Activated T-helper 1 cell treated with anti-CD3 and anti-CD28 coated beads, Interleukin-12 subunit alpha, Interleukin-12 subunit beta, Interleukin-2, Interleukin-4 antibody, amounts not matched to agents 30 ng/mL and 10 ng/mL and 1 ng/mL, durations not matched to agents 14 hours and 24 hours and 36 hours (primary cell): ENCODE data around the gene TALDO1. TPM values are rescaled to one million over a fixed set of nuclear protein-coding genes. Genes with fewer than 3 reads are reported as not detected.
A peak's percentile ranks its signal among the peaks of the same experiment; 100 is the strongest.

Experiments
- DNase-seq: peaks from one replicate; pipeline ENCODE4 v3.0.0; 2021; ENCODE audit warnings: low spot score
- H3K27ac Mint-ChIP-seq: one replicate; pipeline ENCODE4 v1.8.0; 2021; ENCODE audit warnings: mild to moderate bottlenecking, mixed read lengths
- H3K27me3 Mint-ChIP-seq: one replicate; pipeline ENCODE4 v1.8.0; 2022; ENCODE audit warnings: mild to moderate bottlenecking, moderate library complexity, mixed read lengths; ENCODE audit not compliant: insufficient read depth
- H3K36me3 Mint-ChIP-seq: one replicate; pipeline ENCODE4 v1.8.0; 2021; ENCODE audit warnings: low read depth, mixed read lengths
- H3K4me1 Mint-ChIP-seq: one replicate; pipeline ENCODE4 v1.8.0; 2021; ENCODE audit warnings: low read depth, mixed read lengths
- H3K4me3 Mint-ChIP-seq: one replicate; pipeline ENCODE4 v1.8.0; 2021; ENCODE audit warnings: mild to moderate bottlenecking, moderate library complexity, mixed read lengths
- H3K9me3 Mint-ChIP-seq: one replicate; pipeline ENCODE4 v1.8.0; 2021; ENCODE audit warnings: mixed read lengths
- intact Hi-C: fragments of 100-400 bp; cut with micrococcal nuclease; formaldehyde crosslinking; loops from one replicate; pipeline ENCODE4 v1.15.1; 2024
- total RNA-seq: library from RNA; stranded (reverse); gene quantifications from 2 replicates; pipeline ENCODE4 v1.2.3, GENCODE V29; 2022

The TALDO1 gene
- total RNA-seq, 1 donor from 2014 or later, result 269 TPM

DNA sequence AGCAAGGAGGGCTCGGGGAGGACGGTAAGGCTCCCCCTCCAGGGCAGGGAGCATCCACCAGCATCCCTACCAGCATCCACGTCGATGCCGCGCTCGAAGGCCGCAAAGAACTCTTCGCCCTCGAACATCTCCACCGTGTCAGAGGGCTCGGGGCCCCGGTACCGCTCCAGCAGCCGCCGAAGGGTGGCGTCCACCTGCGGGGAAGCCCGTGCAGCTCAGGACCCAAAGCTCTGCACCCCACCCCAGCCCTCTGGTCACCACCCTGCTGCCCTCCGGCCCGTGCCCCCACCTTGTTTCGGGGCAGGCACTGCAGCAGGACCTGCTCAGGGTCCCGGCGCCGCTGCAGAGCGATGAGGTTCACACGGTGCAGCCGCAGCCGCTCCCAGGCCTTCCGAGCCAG, 53.2 kb downstream of the TALDO1 start:
- peak overlapping the region; percentile 19 for H3K4me3 Mint-ChIP-seq
- intact Hi-C loops, result no loop called here
- no peaks in the 10 kb centered on the region for H3K9me3 Mint-ChIP-seq
- no peak for DNase-seq
- peaks cover 4% of the 10 kb centered on the region for H3K4me1 Mint-ChIP-seq
- H3K36me3 Mint-ChIP-seq, result peaks cover 2% of the 10 kb centered on the region
- no peaks in the 10 kb centered on the region for H3K27me3 Mint-ChIP-seq
- no peak overlapping the region for H3K27ac Mint-ChIP-seq

DNA sequence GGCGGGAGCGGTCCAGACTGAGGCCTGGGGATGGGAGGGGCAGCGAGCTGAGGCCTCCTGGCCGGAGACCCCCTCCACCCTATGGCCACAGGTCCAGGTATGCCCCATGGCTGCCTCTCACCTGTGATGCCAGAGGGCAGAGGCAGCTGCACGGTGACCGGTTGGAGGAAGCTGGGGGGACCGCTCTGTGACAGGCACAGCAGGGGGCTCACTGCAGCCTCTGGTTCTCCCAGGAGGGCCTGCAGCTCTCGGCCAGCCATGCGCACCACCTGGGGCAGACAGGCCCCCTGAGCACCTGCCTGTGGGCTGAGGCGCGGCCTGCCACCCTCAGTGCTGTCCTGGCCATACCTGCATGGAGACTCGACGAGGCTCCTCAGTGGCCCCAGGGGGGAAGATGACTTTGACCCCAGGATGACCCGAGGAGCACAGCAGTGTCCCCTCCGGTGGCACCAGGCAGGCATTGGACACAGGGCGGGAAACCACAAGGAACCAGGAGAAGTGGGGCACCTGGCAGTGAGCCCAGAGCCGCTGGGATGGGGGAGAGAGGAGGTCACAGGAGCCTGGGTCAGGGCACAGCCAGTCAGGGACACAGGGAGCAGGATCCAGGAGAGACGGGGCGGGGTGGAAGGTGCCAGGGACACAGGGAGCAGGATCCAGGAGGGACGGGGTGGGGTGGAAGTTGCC, 54.0 kb downstream of the TALDO1 start:
- Mint-ChIP-seq H3K27me3 (no peaks in the 10 kb centered on the region), H3K4me1 (peaks cover 3% of the 10 kb centered on the region), H3K36me3 (no peaks in the 10 kb centered on the region), H3K9me3 (no peaks in the 10 kb centered on the region), H3K27ac (peak overlapping the region; percentile 44), H3K4me3 (no peak overlapping the region)
- intact Hi-C loops, result no loop called here
- DNase-seq, result no peak

DNA sequence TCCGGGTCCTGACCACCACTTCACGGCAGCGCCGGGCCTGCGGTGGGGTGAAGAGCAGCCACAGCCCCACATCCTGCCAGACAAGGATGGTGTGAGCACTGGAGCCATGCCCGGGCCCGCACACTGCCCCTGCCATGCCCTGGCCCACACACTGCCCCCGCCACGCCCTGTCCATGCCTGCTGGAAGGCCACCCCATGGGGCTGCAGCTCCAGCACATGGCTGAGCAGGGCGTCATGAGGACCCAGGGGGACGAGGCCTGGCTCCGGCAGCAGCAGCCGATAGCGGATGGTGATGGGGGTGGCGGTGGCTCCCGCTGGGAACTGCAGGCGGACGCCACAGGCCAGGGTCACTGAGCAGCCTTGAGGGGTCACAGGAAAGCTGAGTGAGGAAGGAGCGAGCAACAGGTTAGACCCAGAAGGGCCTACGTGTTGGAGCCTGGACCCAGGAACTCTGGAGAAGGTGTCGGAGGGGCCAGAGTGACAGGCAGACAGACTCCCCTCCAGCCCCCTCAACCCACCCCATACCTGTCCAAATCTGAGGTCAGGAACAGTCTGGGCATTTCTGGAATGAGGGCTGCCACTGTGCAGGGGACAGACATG, 54.9 kb downstream of the TALDO1 start:
- H3K36me3 Mint-ChIP-seq, result no peaks in the 10 kb centered on the region
- H3K4me1 Mint-ChIP-seq, result no peaks in the 10 kb centered on the region
- H3K4me3 Mint-ChIP-seq, result no peak overlapping the region
- H3K27ac Mint-ChIP-seq, result no peak overlapping the region
- intact Hi-C loops, result no loop called here
- no peaks in the 10 kb centered on the region for H3K9me3 Mint-ChIP-seq
- DNase-seq, result no peak
- no peaks in the 10 kb centered on the region for H3K27me3 Mint-ChIP-seq

DNA sequence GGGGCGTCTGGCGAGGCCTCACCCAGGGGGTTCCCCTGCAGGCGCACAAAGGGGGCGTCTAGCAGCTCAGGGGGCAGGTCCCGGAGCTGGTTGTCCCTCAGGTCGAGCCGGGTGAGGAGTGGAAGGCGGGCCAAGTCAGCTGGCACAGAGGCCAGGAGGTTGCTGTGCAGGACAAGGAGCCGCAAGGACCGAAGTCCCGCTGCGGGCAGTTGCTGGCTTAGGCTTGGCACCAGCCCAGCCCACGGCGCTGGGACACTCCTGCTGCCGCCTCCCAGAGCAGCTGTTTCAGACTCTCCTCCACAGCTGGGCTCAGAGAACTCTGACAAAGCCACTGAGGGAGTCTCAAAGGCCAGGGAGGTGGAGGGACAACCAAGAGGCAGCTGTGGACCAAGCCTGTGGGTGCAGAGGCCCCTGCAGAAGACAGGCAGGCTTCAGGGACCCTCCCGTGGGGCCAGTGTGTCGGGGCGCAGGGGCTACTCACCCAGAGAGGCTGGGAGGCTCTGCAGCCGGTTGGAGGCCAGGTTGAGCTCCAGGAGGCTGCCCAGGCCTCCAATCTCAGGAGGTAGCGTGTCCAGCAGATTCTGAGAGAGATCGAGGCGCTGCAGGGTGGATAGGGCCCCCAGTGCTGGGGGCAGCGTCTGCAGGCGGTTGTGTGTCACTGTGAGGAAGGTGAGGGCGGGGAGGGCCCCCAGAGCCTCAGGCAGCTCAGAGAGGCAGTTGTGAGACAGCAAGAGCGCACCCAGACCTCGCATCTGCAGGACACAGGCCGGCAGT, 55.6 kb downstream of the TALDO1 start:
- Mint-ChIP-seq H3K27ac (no peak overlapping the region), H3K4me3 (peak overlapping the region; percentile 56), H3K36me3 (no peaks in the 10 kb centered on the region), H3K9me3 (no peaks in the 10 kb centered on the region), H3K27me3 (no peaks in the 10 kb centered on the region), H3K4me1 (peaks cover 3% of the 10 kb centered on the region)
- DNase-seq, result no peak
- intact Hi-C loops, result no loop called here

GRCh38 chr11:803467-803742, 56.1 kb downstream of the TALDO1 start:
- no peaks in the 10 kb centered on the region for H3K9me3 Mint-ChIP-seq
- no peaks in the 10 kb centered on the region for H3K36me3 Mint-ChIP-seq
- no peaks in the 10 kb centered on the region for H3K27me3 Mint-ChIP-seq
- no peak overlapping the region for H3K27ac Mint-ChIP-seq
- DNase-seq, result no peak
- intact Hi-C loops, result no loop called here
- H3K4me1 Mint-ChIP-seq, result peaks cover 6% of the 10 kb centered on the region
- peak overlapping the region; percentile 81 for H3K4me3 Mint-ChIP-seq

GRCh38 chr11:803770-804598, 56.7 kb downstream of the TALDO1 start:
- H3K9me3 Mint-ChIP-seq, result no peaks in the 10 kb centered on the region
- H3K4me3 Mint-ChIP-seq, result peak overlapping the region; percentile 81
- intact Hi-C loops, result no loop called here
- no peaks in the 10 kb centered on the region for H3K36me3 Mint-ChIP-seq
- no peak overlapping the region for H3K27ac Mint-ChIP-seq
- H3K4me1 Mint-ChIP-seq, result peaks cover 6% of the 10 kb centered on the region
- DNase-seq, result no peak
- no peaks in the 10 kb centered on the region for H3K27me3 Mint-ChIP-seq

DNA sequence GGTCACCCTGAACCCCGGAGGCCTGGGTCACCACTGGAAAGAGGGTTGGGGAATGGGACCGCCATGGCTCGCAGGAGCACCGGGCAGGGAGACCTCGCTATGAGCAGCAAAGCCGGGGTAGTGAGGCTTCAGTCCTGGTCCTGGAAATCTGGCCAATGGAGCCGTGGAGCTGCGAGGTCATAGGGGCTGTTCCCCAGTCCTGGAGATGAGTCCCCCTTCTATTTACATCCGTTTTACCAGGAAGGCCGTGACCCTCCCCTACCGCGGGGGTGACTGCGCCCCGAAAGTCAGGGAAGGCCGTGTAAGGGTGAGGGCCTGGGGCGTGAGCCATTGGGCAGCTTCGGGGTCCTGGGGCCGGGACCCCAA, 57.3 kb downstream of the TALDO1 start:
- H3K4me3 Mint-ChIP-seq, result peak overlapping the region; percentile 81
- no peaks in the 10 kb centered on the region for H3K9me3 Mint-ChIP-seq
- intact Hi-C loops, result no loop called here
- H3K36me3 Mint-ChIP-seq, result no peaks in the 10 kb centered on the region
- peaks cover 6% of the 10 kb centered on the region for H3K4me1 Mint-ChIP-seq
- H3K27me3 Mint-ChIP-seq, result no peaks in the 10 kb centered on the region
- H3K27ac Mint-ChIP-seq, result peak overlapping the region; percentile 63
- DNase-seq, result no peak

DNA sequence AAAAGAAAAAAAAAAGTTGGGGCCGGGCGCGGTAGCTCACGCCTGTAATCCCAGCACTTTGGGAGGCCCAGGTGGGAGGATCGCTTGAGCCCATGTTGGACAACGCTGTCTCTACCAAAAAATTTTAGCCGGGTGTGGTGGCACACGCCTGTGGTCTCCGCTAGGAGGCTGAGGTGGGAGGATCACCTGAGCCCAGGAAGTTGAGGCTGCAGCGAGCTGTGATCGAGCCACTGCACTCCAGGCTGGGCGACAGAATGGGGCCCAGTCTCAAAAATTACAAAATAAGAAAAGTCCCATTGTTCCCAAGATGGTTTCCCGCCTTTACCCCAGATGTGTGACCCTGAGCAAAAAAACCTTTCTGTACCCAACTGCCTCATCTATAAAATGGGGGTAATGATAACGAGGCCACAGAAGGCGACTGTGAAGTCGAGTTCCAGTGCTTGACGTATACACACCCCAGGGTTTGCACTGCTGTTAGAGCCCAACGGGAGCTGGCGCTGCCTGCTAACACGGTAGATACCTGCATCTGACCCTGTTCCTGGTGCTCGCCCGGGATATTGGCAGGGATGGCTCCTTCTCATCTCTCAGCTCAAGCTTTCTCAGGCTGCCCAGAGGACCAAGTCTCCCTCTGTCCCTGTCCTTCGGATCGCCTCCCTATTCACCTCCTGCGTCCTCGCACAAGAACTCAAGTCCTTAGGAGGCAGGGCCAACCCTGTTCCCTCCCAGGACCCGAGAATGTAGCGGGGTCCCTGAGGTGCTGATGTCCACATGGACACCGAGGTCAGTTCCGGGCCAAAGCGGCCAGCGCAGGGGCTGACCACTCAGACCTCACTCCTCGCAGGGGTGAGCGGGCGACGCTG, 61.4 kb downstream of the TALDO1 start:
- peak overlapping the region; percentile 90 for H3K27ac Mint-ChIP-seq
- H3K4me1 Mint-ChIP-seq, result peaks cover 28% of the 10 kb centered on the region
- no peak for DNase-seq
- no peaks in the 10 kb centered on the region for H3K27me3 Mint-ChIP-seq
- peaks cover 29% of the 10 kb centered on the region for H3K36me3 Mint-ChIP-seq
- peak overlapping the region; percentile 86 for H3K4me3 Mint-ChIP-seq
- intact Hi-C loops, result loop anchor here (1.0 to 5.0 kb wide), 7 partner anchors 11 to 601 kb away; partner anchors contain the start of genes BET1L, CHID1, POLR2L and RIC8A
- H3K9me3 Mint-ChIP-seq, result no peaks in the 10 kb centered on the region

DNA sequence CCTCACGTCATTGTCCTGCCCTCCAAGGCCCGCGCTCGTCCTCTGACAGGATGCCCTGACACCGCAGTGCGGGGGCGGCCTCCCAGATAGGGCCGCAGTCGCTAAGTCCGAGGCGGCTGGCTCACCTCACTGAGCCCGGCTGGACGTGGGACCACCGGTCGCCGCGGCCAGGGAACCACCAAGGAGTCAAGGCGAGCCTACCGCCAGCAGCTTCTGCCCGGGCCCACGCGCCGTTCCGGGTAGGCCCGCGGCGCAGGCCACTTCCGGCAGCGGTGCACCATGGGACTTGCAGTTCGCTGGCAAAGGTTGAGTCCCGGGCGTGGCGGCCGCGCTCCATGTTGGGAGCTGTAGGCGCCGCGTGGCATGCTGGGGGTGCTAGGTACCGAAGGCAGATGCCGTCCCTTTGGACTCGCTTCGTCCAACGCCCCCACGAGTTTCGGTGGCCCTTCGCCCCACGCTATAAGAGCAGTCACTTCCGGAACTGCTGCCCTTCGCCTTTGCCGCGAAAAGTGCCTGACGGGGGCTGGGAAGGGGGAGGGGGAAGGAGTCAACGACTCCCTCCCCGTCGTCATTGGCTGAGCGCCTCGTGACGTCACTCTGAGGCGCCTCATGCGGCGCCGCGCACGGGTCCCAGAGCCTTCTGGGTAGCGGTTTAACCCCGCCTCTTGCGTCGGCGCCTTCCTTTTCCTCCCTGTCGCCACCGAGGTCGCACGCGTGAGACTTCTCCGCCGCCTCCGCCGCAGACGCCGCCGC, 62.2 kb downstream of the TALDO1 start, which contains the start of gene RPLP2:
Gene RPLP2 (plus strand): TSS at position 681 of the 753 bp plus-strand sequence. CDS start 268 bp downstream, outside the sequence.
- peaks cover 28% of the 10 kb centered on the region for H3K4me1 Mint-ChIP-seq
- peak within 1 kb of the TSS; percentile 92 for H3K4me3 Mint-ChIP-seq
- peak within 1 kb of the TSS; percentile 90 for H3K27ac Mint-ChIP-seq
- peaks cover 29% of the 10 kb centered on the region for H3K36me3 Mint-ChIP-seq
- no peaks in the 10 kb centered on the region for H3K27me3 Mint-ChIP-seq
- peak; percentile 97 for DNase-seq
- intact Hi-C loops, result loop anchor here (1.0 to 5.0 kb wide), 7 partner anchors 10 to 602 kb away; partner anchors contain the start of genes BET1L, CHID1, POLR2L and RIC8A
- no peaks in the 10 kb centered on the region for H3K9me3 Mint-ChIP-seq

- no peaks in the 10 kb centered on the region for H3K9me3 Mint-ChIP-seq
- intact Hi-C loops, result no loop called here
- H3K27ac Mint-ChIP-seq, result peak overlapping the region; percentile 90
- peak overlapping the region; percentile 92 for H3K4me3 Mint-ChIP-seq
- DNase-seq, result no peak
- no peaks in the 10 kb centered on the region for H3K27me3 Mint-ChIP-seq
- peaks cover 29% of the 10 kb centered on the region for H3K36me3 Mint-ChIP-seq
- peaks cover 28% of the 10 kb centered on the region for H3K4me1 Mint-ChIP-seq
Measured at GRCh38 chr11:810040-810567, 62.8 kb downstream of the TALDO1 start.

GRCh38 chr11:811446-812245, 64.4 kb downstream of the TALDO1 start:
- peaks cover 28% of the 10 kb centered on the region for H3K4me1 Mint-ChIP-seq
- peak overlapping the region; percentile 89 for H3K27ac Mint-ChIP-seq
- H3K27me3 Mint-ChIP-seq, result no peaks in the 10 kb centered on the region
- peaks cover 29% of the 10 kb centered on the region for H3K36me3 Mint-ChIP-seq
- intact Hi-C loops, result no loop called here
- H3K4me3 Mint-ChIP-seq, result peak overlapping the region; percentile 92
- DNase-seq, result no peak
- no peaks in the 10 kb centered on the region for H3K9me3 Mint-ChIP-seq
